Stomach (tissue), 4 donors: Measurements from ENCODE around the gene INTS7.

ENCODE experiments used
- CTCF ChIP-seq, 7 experiments: fragments of 450-650 bp in 4 of 7; fragments of 200-600 bp in 3 of 7; sonication (generic) in 3 of 7; IDR thresholded peaks; one replicate each; pipeline ENCODE4 v1.5.1; 2016 to 2019; ENCODE audit warnings: antibody characterized with exemption in 7 of 7, control low read depth in 2 of 7, mild to moderate bottlenecking in 1 of 7
- EP300 ChIP-seq: sonication (generic); formaldehyde crosslinking; IDR thresholded peaks from one replicate; pipeline ENCODE4 v1.6.1; 2017; ENCODE audit warnings: antibody characterized with exemption

GRCh38 chr1:211965108-211965805, 70.1 kb downstream of the INTS7 start:
- TF ChIP-seq CTCF (IDR thresholded peaks at IDR 0.05): no peak
- no peak for TF ChIP-seq EP300
